Mononuclear cell (primary cell): ENCODE results near the gene GATA2. TPM values are rescaled to one million over a fixed set of nuclear protein-coding genes. Genes with fewer than 3 reads are reported as not detected.

Experiments used
- H3K27me3 ChIP-seq: 2 replicates; pipeline ENCODE4 v1.6.0; 2011; ENCODE audit warnings: low read length, control low read depth; ENCODE audit not compliant: insufficient read depth
- H3K4me1 ChIP-seq: 2 replicates; pipeline ENCODE4 v1.5.1; 2011; ENCODE audit warnings: mild to moderate bottlenecking, low read length, control low read depth; ENCODE audit not compliant: insufficient read depth
- H3K4me3 ChIP-seq: 2 replicates; pipeline ENCODE4 v1.5.1; 2011; ENCODE audit warnings: mild to moderate bottlenecking, low read length, moderate library complexity
- H3K9me3 ChIP-seq: 2 replicates; pipeline ENCODE4 v1.5.1; 2011; ENCODE audit warnings: low read depth, mild to moderate bottlenecking, control low read depth, low read length
- total RNA-seq: library from RNA; depleted of rRNA; stranded (reverse); fragments of >200 nt; gene quantifications from one replicate; pipeline ENCODE4 v1.2.3, GENCODE V29; 2012

GATA2 gene
- total RNA-seq, 1 donor = 2.9 TPM

DNA sequence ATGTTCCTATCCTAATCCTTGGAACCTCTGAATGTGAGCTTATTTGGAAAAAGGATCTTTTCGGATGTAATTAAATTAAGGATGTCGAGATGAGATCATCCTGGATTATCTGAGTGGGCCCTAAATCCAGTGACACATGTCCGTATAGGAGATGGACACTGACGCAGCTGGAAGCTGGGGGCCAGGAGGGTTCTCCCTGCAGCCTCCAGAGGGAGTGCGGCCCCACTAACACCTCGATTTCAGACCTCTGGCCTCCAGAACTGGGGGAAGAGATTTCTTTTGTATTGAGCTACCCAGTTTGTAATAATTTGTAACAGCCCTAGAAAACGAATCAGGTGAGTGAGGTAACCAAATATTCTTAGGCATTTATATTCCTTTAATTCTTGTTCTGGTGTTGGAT, 28.8 kb downstream of the GATA2 start:
- H3K27me3 ChIP-seq = no peaks in the 10 kb centered on the region
- no peaks in the 10 kb centered on the region for H3K4me1 ChIP-seq
- H3K9me3 ChIP-seq = no peaks in the 10 kb centered on the region
- no peak overlapping the region for H3K4me3 ChIP-seq

- H3K9me3 ChIP-seq = no peaks in the 10 kb centered on the region
- no peaks in the 10 kb centered on the region for H3K27me3 ChIP-seq
- H3K4me3 ChIP-seq = no peak overlapping the region
- H3K4me1 ChIP-seq = no peaks in the 10 kb centered on the region
Observed at GRCh38 chr3:128463771-128464170, 29.2 kb downstream of the GATA2 start.

DNA sequence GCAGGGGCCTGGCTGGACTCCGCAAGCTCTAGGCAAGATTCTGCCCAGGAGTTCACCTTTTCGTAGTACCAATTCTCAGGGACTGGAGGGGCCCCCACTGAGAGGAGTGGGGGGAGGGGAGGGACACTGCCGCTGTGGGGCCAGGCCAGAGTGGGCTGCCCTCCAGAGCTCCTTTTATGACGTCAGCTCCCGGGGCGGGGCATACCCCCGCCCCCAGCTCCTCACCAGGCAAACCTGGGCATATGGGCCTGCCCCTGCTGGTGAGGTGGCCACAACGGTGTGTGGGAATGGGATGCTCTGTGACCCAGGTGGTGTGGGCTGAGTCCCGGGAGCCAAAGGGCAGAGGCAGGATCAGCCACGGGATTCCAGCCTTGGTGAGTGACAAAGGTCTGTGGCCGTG, 29.6 kb downstream of the GATA2 start:
- Histone ChIP-seq H3K9me3 (no peaks in the 10 kb centered on the region), H3K4me1 (no peaks in the 10 kb centered on the region), H3K4me3 (no peak overlapping the region), H3K27me3 (no peaks in the 10 kb centered on the region)

DNA sequence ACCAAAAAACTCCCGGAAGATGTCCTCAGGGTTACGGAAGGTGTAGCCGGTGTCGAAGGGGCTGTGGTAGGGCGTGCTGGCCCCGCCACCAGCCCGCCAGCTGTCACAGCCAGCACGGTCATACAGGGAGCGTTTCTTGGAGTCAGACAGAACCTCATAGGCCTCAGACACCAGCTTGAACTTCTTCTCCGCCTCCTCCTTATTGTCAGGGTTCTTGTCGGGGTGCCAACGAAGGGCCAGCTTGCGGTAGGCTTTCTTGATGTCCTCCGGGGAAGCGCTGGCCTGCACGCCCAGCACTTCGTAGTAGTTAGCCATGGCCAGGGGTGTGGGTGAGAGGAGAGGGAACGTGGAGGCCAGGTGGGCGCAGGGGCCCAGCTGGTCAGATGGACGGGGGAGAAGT, 30.1 kb downstream of the GATA2 start:
- Histone ChIP-seq H3K9me3 (no peaks in the 10 kb centered on the region), H3K27me3 (no peaks in the 10 kb centered on the region), H3K4me3 (no peak overlapping the region), H3K4me1 (no peaks in the 10 kb centered on the region)

GRCh38 chr3:128462341-128462910, 30.6 kb downstream of the GATA2 start:
- no peaks in the 10 kb centered on the region for H3K4me1 ChIP-seq
- H3K9me3 ChIP-seq = no peaks in the 10 kb centered on the region
- no peak overlapping the region for H3K4me3 ChIP-seq
- H3K27me3 ChIP-seq = no peaks in the 10 kb centered on the region

DNA sequence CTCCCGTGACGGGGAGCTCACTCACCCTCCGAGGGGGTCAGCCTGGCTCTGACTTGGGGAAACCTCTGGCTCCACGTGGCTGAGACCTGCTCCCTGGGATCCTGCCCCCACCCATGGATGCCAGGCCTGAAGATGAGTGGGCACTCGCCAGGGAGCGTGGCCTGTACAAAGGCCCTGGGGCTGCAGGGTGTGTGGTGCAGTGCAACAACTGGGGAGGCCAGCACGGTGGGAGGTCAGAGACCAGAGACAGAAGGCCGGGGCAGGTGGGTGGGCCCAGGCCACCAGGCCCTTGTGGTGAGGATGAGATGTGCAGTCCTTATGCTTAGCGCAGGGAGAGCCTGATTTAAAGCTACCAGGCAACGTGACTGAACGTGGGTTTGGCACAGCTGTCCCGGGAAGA, 31.3 kb downstream of the GATA2 start:
- Histone ChIP-seq H3K4me3 (no peak overlapping the region), H3K27me3 (no peaks in the 10 kb centered on the region)

DNA sequence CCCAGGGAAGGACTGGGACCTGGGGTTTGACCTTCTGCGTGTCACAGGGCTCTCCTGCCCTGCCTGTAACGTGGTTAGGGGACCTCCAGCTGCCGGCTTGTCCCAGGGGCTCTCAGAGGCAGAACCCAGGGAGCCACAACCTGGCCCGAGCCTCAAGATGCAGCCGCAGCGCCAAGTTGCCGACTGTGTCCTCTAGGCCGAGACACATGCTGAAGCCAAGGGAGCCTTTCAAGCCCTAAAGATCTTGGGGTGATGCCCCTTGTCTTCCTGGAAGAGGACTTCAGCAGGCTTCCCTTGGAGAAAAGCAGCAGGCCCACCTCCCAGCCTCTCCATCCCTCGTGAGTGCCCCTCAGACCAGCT, 33.6 kb downstream of the GATA2 start:
- Histone ChIP-seq H3K4me1 (no peaks in the 10 kb centered on the region), H3K27me3 (no peaks in the 10 kb centered on the region), H3K4me3 (no peak overlapping the region), H3K9me3 (no peaks in the 10 kb centered on the region)

More for the DNA sequence above, 31.3 kb downstream of the GATA2 start:
- no peaks in the 10 kb centered on the region for H3K4me1 ChIP-seq
- H3K9me3 ChIP-seq = no peaks in the 10 kb centered on the region

DNA sequence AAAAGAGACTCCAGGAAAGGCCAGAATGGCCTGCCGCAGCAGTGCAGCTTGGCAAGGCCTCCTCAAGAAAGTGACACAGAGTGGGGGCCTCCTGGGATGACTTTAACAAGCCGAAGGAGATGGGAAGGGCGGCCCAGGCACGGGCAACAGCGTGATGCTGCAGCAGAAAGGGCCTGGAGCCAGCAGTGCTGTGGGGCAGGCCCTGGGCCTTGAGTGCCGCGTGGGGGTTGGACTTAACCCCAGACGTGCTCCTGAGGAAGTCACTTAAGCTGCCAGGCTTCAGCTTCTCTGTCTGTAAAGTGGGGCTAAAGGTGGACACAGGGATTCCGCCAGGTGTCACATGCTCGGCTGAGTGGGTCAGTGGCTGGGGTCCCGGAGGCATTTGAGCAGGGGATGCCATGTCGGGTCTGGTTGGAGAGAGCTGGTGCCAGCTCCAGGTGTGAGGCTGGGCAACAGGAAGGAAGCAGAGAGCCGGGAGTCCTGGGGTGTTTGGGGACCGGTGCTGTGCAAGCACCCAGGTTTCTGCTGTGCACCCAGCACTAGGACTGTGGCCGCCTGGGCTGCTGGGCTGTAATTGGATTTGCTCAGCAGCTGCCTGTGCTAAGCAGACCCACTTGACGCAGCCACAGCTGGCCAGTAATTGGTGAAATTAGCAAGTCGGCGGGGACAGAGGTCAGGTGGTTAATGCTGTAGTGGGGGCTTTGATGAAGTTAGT, 34.1 kb downstream of the GATA2 start:
- H3K4me1 ChIP-seq = no peaks in the 10 kb centered on the region
- no peak overlapping the region for H3K4me3 ChIP-seq
- H3K27me3 ChIP-seq = peaks cover 2% of the 10 kb centered on the region
- no peaks in the 10 kb centered on the region for H3K9me3 ChIP-seq

GRCh38 chr3:128457937-128458336, 35.1 kb downstream of the GATA2 start:
- Histone ChIP-seq H3K4me1 (no peaks in the 10 kb centered on the region), H3K4me3 (no peak overlapping the region), H3K9me3 (no peaks in the 10 kb centered on the region), H3K27me3 (peaks cover 5% of the 10 kb centered on the region)

DNA sequence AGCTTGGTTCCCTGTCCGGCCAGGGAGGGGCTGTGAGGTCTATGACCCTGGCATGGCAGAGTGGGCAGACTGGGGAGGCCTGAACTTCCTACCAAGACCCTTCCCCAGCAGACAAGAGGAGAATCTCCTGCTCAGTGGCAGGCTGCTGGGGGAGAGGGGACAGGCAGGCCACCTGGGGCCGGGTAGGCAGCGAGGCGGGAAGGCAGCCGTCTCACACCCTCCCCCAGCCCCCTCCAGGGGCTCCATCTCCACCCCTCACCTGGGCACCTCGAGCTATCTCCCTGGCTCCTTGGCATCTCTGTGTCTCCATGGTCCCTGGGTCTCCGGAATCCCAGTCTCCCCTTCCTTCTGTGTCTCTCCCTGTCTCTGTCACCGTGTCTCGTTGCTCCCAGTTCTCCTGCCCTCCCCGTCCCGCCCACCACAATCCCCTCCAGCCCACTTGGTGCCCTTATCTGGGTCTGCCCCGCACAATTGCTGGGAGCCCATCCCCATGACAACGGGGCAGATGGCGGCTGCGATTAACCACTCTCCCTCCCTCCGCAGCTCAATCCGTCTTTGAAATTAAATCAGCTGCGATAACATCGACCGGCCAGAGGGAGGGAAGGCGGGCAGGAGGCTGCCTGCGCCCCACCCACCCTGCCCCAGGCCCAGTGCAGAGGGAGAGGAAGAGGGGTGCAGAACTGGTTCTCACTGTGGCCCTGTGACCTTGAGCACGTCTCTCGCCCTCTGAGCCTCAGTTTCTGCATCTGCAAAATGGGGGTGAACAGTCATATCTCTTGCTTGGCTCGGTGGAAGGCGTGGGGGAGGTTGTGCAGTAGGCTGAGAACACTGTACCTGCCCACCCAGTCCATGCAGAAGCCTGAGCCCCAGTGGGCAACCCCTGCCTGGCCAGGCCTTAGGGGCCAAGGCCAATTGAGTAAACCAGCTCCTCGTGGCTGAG, 36.0 kb downstream of the GATA2 start:
- Histone ChIP-seq H3K9me3 (no peaks in the 10 kb centered on the region), H3K4me1 (no peaks in the 10 kb centered on the region), H3K4me3 (no peak overlapping the region), H3K27me3 (peaks cover 5% of the 10 kb centered on the region)

GRCh38 chr3:128455786-128456748, 36.9 kb downstream of the GATA2 start:
- Histone ChIP-seq H3K9me3 (no peaks in the 10 kb centered on the region), H3K27me3 (peaks cover 5% of the 10 kb centered on the region), H3K4me3 (no peak overlapping the region), H3K4me1 (no peaks in the 10 kb centered on the region)

DNA sequence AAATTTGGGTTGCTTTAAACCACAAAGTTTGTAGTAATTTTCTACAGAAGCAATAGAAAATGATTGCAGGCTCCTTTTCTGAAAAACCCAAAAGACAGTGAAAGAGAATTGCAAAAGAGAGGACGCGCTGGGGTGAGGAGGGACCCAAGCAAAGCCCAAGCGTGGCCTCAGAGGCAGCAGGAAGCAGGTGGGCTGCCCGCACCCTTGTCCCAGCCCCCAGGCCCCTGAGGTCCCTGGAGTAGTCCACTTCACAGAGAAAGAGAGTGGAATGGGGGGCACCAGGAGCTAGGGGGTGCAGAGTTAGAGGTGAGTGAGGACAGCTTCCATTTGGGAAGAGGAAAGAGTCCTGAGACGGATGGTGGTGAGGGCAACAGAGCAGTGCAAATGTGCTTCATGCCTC, 37.9 kb downstream of the GATA2 start:
- Histone ChIP-seq H3K9me3 (no peaks in the 10 kb centered on the region), H3K27me3 (peaks cover 5% of the 10 kb centered on the region), H3K4me1 (no peaks in the 10 kb centered on the region), H3K4me3 (no peak overlapping the region)

DNA sequence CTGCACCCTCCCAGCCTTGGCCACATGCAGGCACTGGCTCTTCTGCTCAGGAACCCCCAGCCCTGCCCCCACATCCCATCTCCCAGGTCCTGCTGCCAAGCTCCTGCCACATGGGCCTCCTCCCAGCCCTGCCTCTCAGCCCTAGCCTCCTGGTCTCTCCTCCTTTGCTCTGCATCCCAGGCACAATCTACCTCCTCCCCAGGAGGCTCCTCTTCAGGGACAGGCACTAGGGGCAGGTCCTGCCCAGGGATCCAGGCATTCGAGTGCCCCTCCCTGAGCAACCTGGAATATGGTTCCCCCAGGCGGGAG, 38.7 kb downstream of the GATA2 start:
- Histone ChIP-seq H3K4me1 (no peaks in the 10 kb centered on the region), H3K4me3 (no peak overlapping the region), H3K27me3 (peaks cover 5% of the 10 kb centered on the region), H3K9me3 (no peaks in the 10 kb centered on the region)

- no peak overlapping the region for H3K4me3 ChIP-seq
- no peaks in the 10 kb centered on the region for H3K4me1 ChIP-seq
- no peaks in the 10 kb centered on the region for H3K9me3 ChIP-seq
- H3K27me3 ChIP-seq = peaks cover 5% of the 10 kb centered on the region
Observed at GRCh38 chr3:128453501-128454309, 39.3 kb downstream of the GATA2 start.
